ENCODE results near the gene CST11. TPM values are rescaled to one million over a fixed set of nuclear protein-coding genes. Genes with fewer than 3 reads are reported as not detected.

Gene CST11
- polyA plus RNA-seq, 1 experiment: not detected

DNA sequence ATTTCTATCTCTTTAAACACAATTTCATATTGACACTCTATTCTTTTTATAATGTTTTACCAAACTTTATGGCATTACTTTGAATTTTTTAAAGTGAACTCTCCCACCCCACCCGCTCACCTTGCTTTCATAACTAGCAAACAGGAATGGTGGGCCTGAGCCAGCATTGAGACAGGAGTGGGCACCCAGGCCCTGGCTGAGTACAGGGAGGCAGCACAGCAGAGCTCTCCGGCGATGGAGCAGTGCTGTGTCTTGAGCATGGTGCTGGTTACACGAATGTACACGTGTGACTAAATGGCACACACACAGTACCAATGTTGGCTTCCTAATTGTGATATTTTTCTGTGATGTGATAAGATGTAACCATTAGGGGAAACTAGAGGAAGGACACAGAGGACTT lies 4.5 kb downstream of the CST11 start:
- POLR2A ChIA-PET: no interaction called here
- Histone ChIP-seq H3K27me3 (ENCODE audit: control insufficient read depth, insufficient read depth, low read length) (no peaks in the 10 kb centered on the region; the same call in 1 of the 2 replicates), H3K4me3 (ENCODE audit: low read depth, low read length) (no peak overlapping the region), H3K36me3 (ENCODE audit: control insufficient read depth, insufficient read depth, low read length) (no peaks in the 10 kb centered on the region)
- TF ChIP-seq, protein P1, sequence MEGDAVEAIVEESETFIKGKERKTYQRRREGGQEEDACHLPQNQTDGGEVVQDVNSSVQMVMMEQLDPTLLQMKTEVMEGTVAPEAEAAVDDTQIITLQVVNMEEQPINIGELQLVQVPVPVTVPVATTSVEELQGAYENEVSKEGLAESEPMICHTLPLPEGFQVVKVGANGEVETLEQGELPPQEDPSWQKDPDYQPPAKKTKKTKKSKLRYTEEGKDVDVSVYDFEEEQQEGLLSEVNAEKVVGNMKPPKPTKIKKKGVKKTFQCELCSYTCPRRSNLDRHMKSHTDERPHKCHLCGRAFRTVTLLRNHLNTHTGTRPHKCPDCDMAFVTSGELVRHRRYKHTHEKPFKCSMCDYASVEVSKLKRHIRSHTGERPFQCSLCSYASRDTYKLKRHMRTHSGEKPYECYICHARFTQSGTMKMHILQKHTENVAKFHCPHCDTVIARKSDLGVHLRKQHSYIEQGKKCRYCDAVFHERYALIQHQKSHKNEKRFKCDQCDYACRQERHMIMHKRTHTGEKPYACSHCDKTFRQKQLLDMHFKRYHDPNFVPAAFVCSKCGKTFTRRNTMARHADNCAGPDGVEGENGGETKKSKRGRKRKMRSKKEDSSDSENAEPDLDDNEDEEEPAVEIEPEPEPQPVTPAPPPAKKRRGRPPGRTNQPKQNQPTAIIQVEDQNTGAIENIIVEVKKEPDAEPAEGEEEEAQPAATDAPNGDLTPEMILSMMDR (IDR thresholded peaks at IDR 0.05; ENCODE audit: insufficient read depth, low read depth, low read length): no peak
- CTCF ChIA-PET: no interaction called here
- no peak for DNase-seq (ENCODE audit: low read depth)

GRCh38 chr20:23446505-23446904 lies 6.2 kb downstream of the CST11 start:
- Histone ChIP-seq H3K27me3 (ENCODE audit: control insufficient read depth, insufficient read depth, low read length) (no peaks in the 10 kb centered on the region), H3K36me3 (ENCODE audit: control insufficient read depth, insufficient read depth, low read length) (no peaks in the 10 kb centered on the region), H3K4me3 (ENCODE audit: low read depth, low read length) (no peak overlapping the region)
- DNase-seq (ENCODE audit: low read depth): no peak
- CTCF ChIA-PET: interaction anchor here (0.7 to 7.8 kb wide), 5 partner anchors 9 to 750 kb away, joined by 3 to 112 read pairs (median 5); partner anchors contain the start of gene CST9
- TF ChIP-seq, protein P1 (IDR thresholded peaks at IDR 0.05; ENCODE audit: insufficient read depth, low read depth, low read length): peak; percentile 40
- POLR2A ChIA-PET: no interaction called here

GRCh38 chr20:23445596-23446217 lies 7.0 kb downstream of the CST11 start:
- Histone ChIP-seq H3K4me3 (ENCODE audit: low read depth, low read length) (no peak overlapping the region), H3K27me3 (ENCODE audit: control insufficient read depth, insufficient read depth, low read length) (no peaks in the 10 kb centered on the region), H3K36me3 (ENCODE audit: control insufficient read depth, insufficient read depth, low read length) (no peaks in the 10 kb centered on the region)
- CTCF ChIA-PET: interaction anchor here (1.1 to 7.8 kb wide), 7 partner anchors 8 to 222 kb away, joined by 3 to 112 read pairs (median 6); partner anchors contain the start of gene CST9
- DNase-seq (ENCODE audit: low read depth): peak; percentile 59
- POLR2A ChIA-PET: interaction anchor here (0.5 kb wide), 1 partner anchor 14 kb away, joined by 3 read pairs; no protein-coding TSS in a partner anchor
- TF ChIP-seq, protein P1 (IDR thresholded peaks at IDR 0.05; ENCODE audit: insufficient read depth, low read depth, low read length): no peak

DNA sequence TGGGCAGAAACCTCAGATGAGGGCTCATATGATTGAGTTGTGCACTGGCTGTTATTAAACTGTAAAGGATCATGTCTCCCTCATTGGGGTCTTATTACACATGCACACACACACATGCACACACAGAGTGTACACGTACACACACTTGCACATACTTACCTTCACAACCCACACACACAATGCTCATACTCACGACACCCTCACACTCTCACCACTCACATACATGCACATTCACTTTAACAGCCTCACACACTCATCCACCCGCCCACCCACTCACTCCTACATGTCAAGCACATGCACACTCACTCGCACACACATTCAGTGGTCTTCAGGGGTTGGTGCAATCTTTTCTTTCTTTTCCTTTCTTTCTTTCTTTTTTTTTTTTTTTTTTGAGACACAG lies 7.8 kb downstream of the CST11 start:
- no peaks in the 10 kb centered on the region for H3K36me3 ChIP-seq (ENCODE audit: control insufficient read depth, insufficient read depth, low read length)
- DNase-seq (ENCODE audit: low read depth): no peak
- no peak overlapping the region for H3K4me3 ChIP-seq (ENCODE audit: low read depth, low read length)
- ChIA-PET POLR2A (no interaction called here), CTCF (interaction anchor here (0.6 to 7.8 kb wide), 6 partner anchors 28 to 1486 kb away, joined by 3 to 112 read pairs (median 6); partner anchors contain the start of gene CST9)
- TF ChIP-seq, protein P1 (IDR thresholded peaks at IDR 0.05; ENCODE audit: insufficient read depth, low read depth, low read length): no peak
- H3K27me3 ChIP-seq (ENCODE audit: control insufficient read depth, insufficient read depth, low read length): no peaks in the 10 kb centered on the region; the same call in 1 of the 2 replicates

DNA sequence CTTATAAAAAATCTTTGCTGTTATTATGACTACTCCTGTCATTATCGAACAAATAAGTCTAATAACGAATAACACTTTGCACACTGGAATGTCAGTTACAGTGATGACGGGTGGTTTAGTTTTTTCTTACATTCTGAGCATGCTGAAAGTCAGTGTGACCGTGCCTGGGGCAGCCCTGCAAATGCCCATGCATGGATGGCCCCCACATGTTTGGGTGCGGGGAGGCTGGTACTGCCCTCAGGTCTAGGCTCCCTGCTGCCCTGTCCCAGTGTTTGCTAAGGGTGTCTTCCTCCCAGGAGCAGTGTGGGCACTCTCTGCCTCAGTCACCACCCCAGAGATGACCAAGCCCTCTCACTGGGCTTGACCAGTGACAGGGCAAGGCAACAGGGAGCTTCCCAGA lies 10.2 kb downstream of the CST11 start:
- Histone ChIP-seq H3K27me3 (ENCODE audit: control insufficient read depth, insufficient read depth, low read length) (no peaks in the 10 kb centered on the region; the same call in 1 of the 2 replicates), H3K4me3 (ENCODE audit: low read depth, low read length) (no peak overlapping the region), H3K36me3 (ENCODE audit: control insufficient read depth, insufficient read depth, low read length) (no peaks in the 10 kb centered on the region)
- TF ChIP-seq, protein P1 (IDR thresholded peaks at IDR 0.05; ENCODE audit: insufficient read depth, low read depth, low read length): no peak
- DNase-seq (ENCODE audit: low read depth): no peak
- POLR2A ChIA-PET: no interaction called here
- CTCF ChIA-PET: interaction anchor here (0.6 to 7.8 kb wide), 14 partner anchors 9 to 199 kb away, joined by 3 to 112 read pairs (median 6); partner anchors contain the start of genes CST11 and CST9

Data from BJ (cell line).